BJ (cell line): Measurements from ENCODE around the gene RRP15. TPM values are rescaled to one million over a fixed set of nuclear protein-coding genes. Genes with fewer than 3 reads are reported as not detected.

ENCODE experiments used
- CTCF ChIA-PET: fragments of 350-600 bp; formaldehyde crosslinking; extraction: SDS; loops from one replicate; lab custom pipeline; 2021; ENCODE audit warnings: antibody characterized with exemption, inconsistent platforms; lab: Yijun Ruan, JAX
- POLR2A ChIA-PET: fragments of 300-600 bp; sonication (Branson Sonifier 250); formaldehyde crosslinking; extraction: SDS; loops from one replicate; lab custom pipeline; 2021; ENCODE audit warnings: antibody characterized with exemption; lab: Charles Lee
- DNase-seq: peaks from one replicate; pipeline ENCODE4 v3.0.0-alpha.2; 2011; ENCODE audit warnings: low read depth
- H3K27me3 ChIP-seq: 2 replicates; pipeline ENCODE4 v1.6.0; 2011; ENCODE audit warnings: low read length; ENCODE audit not compliant: control insufficient read depth, insufficient read depth
- H3K36me3 ChIP-seq: 2 replicates; pipeline ENCODE4 v1.5.1; 2011; ENCODE audit warnings: low read length; ENCODE audit not compliant: control insufficient read depth, insufficient read depth
- H3K4me3 ChIP-seq: 2 replicates; pipeline ENCODE4 v1.5.1; 2011; ENCODE audit warnings: low read depth, mild to moderate bottlenecking, control low read depth, low read length
- CTCF ChIP-seq: IDR thresholded peaks from 2 replicates; pipeline ENCODE4 v1.5.1; 2011; ENCODE audit warnings: low read depth, mild to moderate bottlenecking, control low read depth, inconsistent platforms, low read length, moderate library complexity; ENCODE audit not compliant: insufficient read depth
- polyA plus RNA-seq: library from polyadenylated mRNA; depleted of rRNA; stranded (reverse); fragments of >200 nt; gene quantifications from 2 replicates; pipeline ENCODE4 v1.2.3, GENCODE V29; 2011

RRP15 gene
- polyA plus RNA-seq, 1 experiment, result 0.88 TPM

- Histone ChIP-seq H3K27me3 (no peaks in the 10 kb centered on the region), H3K4me3 (no peak overlapping the region), H3K36me3 (no peaks in the 10 kb centered on the region)
- ChIA-PET CTCF (interaction anchor here (1.0 kb wide), 1 partner anchor 9 kb away, joined by 4 read pairs; the partner anchor contains the start of gene RRP15), POLR2A (interaction anchor here (0.6 kb wide), 1 partner anchor 1365 kb away, joined by 13 read pairs; no protein-coding TSS in a partner anchor)
- peak; percentile 54 for DNase-seq
- TF ChIP-seq CTCF, result no peak
Measured at GRCh38 chr1:218294546-218294945, 9.5 kb downstream of the RRP15 start.

DNA sequence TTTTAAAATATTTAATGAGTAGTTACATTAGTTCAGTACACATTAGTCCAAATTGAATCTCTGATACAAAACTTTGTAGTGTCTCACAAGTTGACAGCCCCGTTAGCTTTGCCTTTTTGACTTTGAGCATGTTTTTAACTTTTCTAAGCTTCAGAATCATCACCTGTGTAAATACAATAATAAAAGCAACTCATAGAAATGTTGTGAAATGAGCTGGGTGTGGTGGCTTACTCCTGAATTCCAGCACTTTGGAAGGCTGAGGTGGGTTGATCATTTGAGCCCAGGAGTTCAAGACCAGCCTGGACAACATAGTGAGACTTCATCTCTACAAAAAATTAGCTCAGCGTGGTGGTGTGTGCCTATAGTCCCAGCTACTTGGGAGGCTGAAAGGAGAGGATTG, 11.1 kb downstream of the RRP15 start:
- POLR2A ChIA-PET, result no interaction called here
- DNase-seq, result no peak
- CTCF ChIA-PET, result interaction anchor here (0.6 to 1.3 kb wide), 2 partner anchors 11 to 205 kb away, joined by 3 to 4 read pairs; partner anchors contain the start of gene RRP15
- TF ChIP-seq CTCF, result no peak
- Histone ChIP-seq H3K4me3 (no peak overlapping the region), H3K27me3 (no peaks in the 10 kb centered on the region), H3K36me3 (no peaks in the 10 kb centered on the region; the same call in 1 of the 2 replicates)

- no peaks in the 10 kb centered on the region for H3K27me3 ChIP-seq
- POLR2A ChIA-PET, result no interaction called here
- DNase-seq, result no peak
- TF ChIP-seq CTCF, result no peak
- CTCF ChIA-PET, result no interaction called here
- no peaks in the 10 kb centered on the region; the same call in 1 of the 2 replicates for H3K36me3 ChIP-seq
- no peak overlapping the region for H3K4me3 ChIP-seq
Measured at GRCh38 chr1:218297461-218297860, 12.4 kb downstream of the RRP15 start.

GRCh38 chr1:218297867-218298266, 12.8 kb downstream of the RRP15 start:
- no peak for TF ChIP-seq CTCF
- H3K4me3 ChIP-seq, result no peak overlapping the region
- DNase-seq, result no peak
- H3K27me3 ChIP-seq, result no peaks in the 10 kb centered on the region
- POLR2A ChIA-PET, result no interaction called here
- CTCF ChIA-PET, result interaction anchor here (0.9 kb wide), 1 partner anchor 9 kb away, joined by 3 read pairs; no protein-coding TSS in a partner anchor
- no peaks in the 10 kb centered on the region; the same call in 1 of the 2 replicates for H3K36me3 ChIP-seq

GRCh38 chr1:218298398-218298797, 13.3 kb downstream of the RRP15 start:
- CTCF ChIA-PET, result interaction anchor here (0.7 to 2.8 kb wide), 5 partner anchors 10 to 1270 kb away, joined by 3 to 12 read pairs (median 4); no protein-coding TSS in a partner anchor

More at GRCh38 chr1:218298398-218298797, 13.3 kb downstream of the RRP15 start:
- no peak overlapping the region for H3K4me3 ChIP-seq
- POLR2A ChIA-PET, result no interaction called here
- no peaks in the 10 kb centered on the region for H3K27me3 ChIP-seq
- no peaks in the 10 kb centered on the region; the same call in 1 of the 2 replicates for H3K36me3 ChIP-seq
- DNase-seq, result no peak
- no peak for TF ChIP-seq CTCF
